ENCODE results near the gene AGBL1. TPM values are rescaled to one million over a fixed set of nuclear protein-coding genes. Genes with fewer than 3 reads are reported as not detected.

Gene AGBL1
- polyA plus RNA-seq, 1 experiment: not detected

DNA sequence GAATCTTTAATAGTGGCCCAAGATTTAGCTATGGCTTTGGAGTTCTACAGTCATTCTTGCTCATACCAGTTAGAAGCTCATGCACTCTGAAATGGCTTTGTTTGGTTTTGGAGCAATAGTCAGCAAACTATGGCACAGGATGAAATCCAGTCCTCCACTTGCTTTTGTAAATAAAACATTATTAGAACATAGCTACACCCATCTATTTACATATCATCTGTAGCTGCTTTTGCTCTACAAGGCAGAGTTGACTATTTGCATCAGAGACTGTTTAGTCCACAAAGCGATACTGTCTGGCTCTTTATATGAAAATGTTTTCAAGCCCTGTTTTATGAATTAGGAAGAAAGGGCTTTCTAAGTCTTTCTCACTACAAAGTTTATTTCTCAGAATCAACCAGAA is 716.9 kb downstream of the AGBL1 start:
- no peaks in the 10 kb centered on the region for H3K27me3 ChIP-seq (ENCODE audit: control insufficient read depth, insufficient read depth, low read length)
- DNase-seq (ENCODE audit: low read depth): no peak
- H3K4me3 ChIP-seq (ENCODE audit: low read depth, low read length): no peak overlapping the region
- TF ChIP-seq, protein P1, sequence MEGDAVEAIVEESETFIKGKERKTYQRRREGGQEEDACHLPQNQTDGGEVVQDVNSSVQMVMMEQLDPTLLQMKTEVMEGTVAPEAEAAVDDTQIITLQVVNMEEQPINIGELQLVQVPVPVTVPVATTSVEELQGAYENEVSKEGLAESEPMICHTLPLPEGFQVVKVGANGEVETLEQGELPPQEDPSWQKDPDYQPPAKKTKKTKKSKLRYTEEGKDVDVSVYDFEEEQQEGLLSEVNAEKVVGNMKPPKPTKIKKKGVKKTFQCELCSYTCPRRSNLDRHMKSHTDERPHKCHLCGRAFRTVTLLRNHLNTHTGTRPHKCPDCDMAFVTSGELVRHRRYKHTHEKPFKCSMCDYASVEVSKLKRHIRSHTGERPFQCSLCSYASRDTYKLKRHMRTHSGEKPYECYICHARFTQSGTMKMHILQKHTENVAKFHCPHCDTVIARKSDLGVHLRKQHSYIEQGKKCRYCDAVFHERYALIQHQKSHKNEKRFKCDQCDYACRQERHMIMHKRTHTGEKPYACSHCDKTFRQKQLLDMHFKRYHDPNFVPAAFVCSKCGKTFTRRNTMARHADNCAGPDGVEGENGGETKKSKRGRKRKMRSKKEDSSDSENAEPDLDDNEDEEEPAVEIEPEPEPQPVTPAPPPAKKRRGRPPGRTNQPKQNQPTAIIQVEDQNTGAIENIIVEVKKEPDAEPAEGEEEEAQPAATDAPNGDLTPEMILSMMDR (IDR thresholded peaks at IDR 0.05; ENCODE audit: insufficient read depth, low read depth, low read length): no peak
- no peaks in the 10 kb centered on the region for H3K36me3 ChIP-seq (ENCODE audit: control insufficient read depth, insufficient read depth, low read length)
- CTCF ChIA-PET: interaction anchor here (0.5 kb wide), 1 partner anchor 167 kb away, joined by 3 read pairs; no protein-coding TSS in a partner anchor
- POLR2A ChIA-PET: no interaction called here

DNA sequence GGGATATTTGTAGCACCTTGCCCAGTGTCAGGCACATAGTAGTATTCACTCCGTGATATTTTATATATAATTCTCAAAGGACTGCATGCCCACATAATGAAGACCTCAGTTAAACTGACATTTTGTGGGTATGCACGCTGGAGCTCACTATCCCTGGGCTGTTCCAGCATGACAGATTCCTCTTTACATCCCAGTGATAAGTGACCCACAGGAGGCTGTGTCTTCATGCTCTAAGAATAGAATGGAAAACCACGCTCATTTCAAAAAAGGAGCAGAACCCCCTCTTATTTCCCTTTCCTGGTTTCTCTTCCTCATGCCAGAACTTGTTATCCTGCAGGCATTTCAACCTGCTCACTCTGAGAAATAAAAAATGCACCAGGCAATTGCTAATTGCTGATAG is 717.5 kb downstream of the AGBL1 start:
- CTCF ChIA-PET: no interaction called here
- Histone ChIP-seq H3K27me3 (ENCODE audit: control insufficient read depth, insufficient read depth, low read length) (no peaks in the 10 kb centered on the region), H3K36me3 (ENCODE audit: control insufficient read depth, insufficient read depth, low read length) (no peaks in the 10 kb centered on the region), H3K4me3 (ENCODE audit: low read depth, low read length) (no peak overlapping the region)
- no peak for DNase-seq (ENCODE audit: low read depth)
- POLR2A ChIA-PET: no interaction called here
- TF ChIP-seq, protein P1 (IDR thresholded peaks at IDR 0.05; ENCODE audit: insufficient read depth, low read depth, low read length): no peak

DNA sequence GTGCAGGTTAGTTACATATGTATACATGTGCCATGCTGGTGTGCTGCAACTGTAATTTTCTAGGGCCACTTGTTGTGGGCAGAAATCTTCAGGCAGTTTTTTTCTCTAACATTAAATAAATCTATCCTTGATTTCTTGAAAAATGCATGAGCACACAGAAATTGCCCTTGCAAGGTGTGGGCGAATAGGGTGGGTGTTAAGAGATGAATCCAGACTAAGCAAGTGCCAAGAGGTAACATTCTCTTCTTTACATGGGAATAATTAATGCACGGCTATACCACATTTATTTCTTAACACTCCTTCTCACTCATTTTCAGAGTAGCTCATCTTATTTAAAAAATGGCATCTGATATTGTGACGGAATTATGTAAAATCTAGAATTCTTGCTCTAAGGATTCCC is 719.6 kb downstream of the AGBL1 start:
- TF ChIP-seq, protein P1 (IDR thresholded peaks at IDR 0.05; ENCODE audit: insufficient read depth, low read depth, low read length): no peak
- H3K36me3 ChIP-seq (ENCODE audit: control insufficient read depth, insufficient read depth, low read length): no peaks in the 10 kb centered on the region
- DNase-seq (ENCODE audit: low read depth): no peak
- no peak overlapping the region for H3K4me3 ChIP-seq (ENCODE audit: low read depth, low read length)
- CTCF ChIA-PET: no interaction called here
- no peaks in the 10 kb centered on the region for H3K27me3 ChIP-seq (ENCODE audit: control insufficient read depth, insufficient read depth, low read length)
- POLR2A ChIA-PET: no interaction called here

DNA sequence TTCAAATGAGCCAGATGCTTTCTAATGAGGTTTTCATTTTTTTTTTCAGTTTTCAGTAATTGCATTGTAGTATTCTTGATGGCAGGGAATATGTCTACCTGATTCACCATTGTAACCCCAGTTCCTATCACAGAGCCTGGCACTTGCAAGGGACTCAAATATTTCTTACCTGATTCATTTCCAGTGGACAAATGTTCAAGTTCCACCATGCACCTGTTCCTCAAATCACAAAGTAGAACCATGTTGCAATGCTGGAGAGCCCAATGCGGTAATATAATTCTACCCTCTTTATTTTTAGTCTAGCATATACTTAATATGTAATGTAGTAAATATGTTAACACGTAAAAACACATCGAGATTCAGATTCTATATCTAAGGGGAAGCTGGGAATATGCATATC is 722.6 kb downstream of the AGBL1 start:
- TF ChIP-seq, protein P1 (IDR thresholded peaks at IDR 0.05; ENCODE audit: insufficient read depth, low read depth, low read length): no peak
- POLR2A ChIA-PET: no interaction called here
- CTCF ChIA-PET: no interaction called here
- Histone ChIP-seq H3K27me3 (ENCODE audit: control insufficient read depth, insufficient read depth, low read length) (no peaks in the 10 kb centered on the region), H3K4me3 (ENCODE audit: low read depth, low read length) (no peak overlapping the region), H3K36me3 (ENCODE audit: control insufficient read depth, insufficient read depth, low read length) (no peaks in the 10 kb centered on the region)
- DNase-seq (ENCODE audit: low read depth): no peak

DNA sequence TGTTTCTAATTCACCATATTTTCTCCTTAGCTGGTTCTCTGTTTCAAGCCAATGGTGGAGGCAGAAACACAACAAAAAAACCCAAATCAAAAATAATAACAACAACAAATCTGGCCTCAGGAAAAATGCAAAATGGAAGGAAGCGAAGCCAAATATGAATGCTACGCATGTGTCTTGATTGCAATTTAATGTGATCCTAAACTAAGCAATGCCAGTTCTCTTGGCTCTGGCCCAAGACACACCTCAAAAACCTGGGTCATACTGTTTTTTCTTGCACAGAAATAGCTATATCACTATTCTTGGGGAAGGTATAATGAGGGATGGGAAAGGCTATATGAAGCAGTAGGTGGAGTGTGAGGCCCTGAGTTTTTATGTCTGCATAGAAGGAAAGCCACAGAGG is 724.7 kb downstream of the AGBL1 start:
- ChIA-PET POLR2A (no interaction called here), CTCF (no interaction called here)
- TF ChIP-seq, protein P1 (IDR thresholded peaks at IDR 0.05; ENCODE audit: insufficient read depth, low read depth, low read length): no peak
- no peaks in the 10 kb centered on the region for H3K27me3 ChIP-seq (ENCODE audit: control insufficient read depth, insufficient read depth, low read length)
- H3K36me3 ChIP-seq (ENCODE audit: control insufficient read depth, insufficient read depth, low read length): no peaks in the 10 kb centered on the region
- no peak for DNase-seq (ENCODE audit: low read depth)
- no peak overlapping the region for H3K4me3 ChIP-seq (ENCODE audit: low read depth, low read length)

Data from BJ (cell line).